Neural crest cell (in vitro differentiated cells): ENCODE results near the gene FXR2. TPM values are rescaled to one million over a fixed set of nuclear protein-coding genes. Genes with fewer than 3 reads are reported as not detected.
A peak's percentile ranks its signal among the peaks of the same experiment; 100 is the strongest.

Experiments
- DNase-seq: peaks from one replicate; pipeline ENCODE4 v3.0.0; 2021; ENCODE audit warnings: low read depth, mixed read lengths, low spot score
- H3K27ac Mint-ChIP-seq: one replicate; pipeline ENCODE4 v1.8.0; 2021; ENCODE audit warnings: mild to moderate bottlenecking, mixed read lengths; ENCODE audit not compliant: unreplicated experiment
- H3K27me3 Mint-ChIP-seq: 2 replicates; pipeline ENCODE4 v1.8.0; 2021; ENCODE audit warnings: low read depth, mild to moderate bottlenecking, mixed read lengths
- H3K36me3 Mint-ChIP-seq: 2 replicates; pipeline ENCODE4 v1.8.0; 2021; ENCODE audit warnings: low read depth, mild to moderate bottlenecking, mixed read lengths
- H3K4me1 Mint-ChIP-seq: 2 replicates; pipeline ENCODE4 v1.8.0; 2021; ENCODE audit warnings: mixed read lengths
- H3K4me3 Mint-ChIP-seq: one replicate; pipeline ENCODE4 v1.8.0; 2021; ENCODE audit warnings: mild to moderate bottlenecking, mixed read lengths
- H3K9me3 Mint-ChIP-seq: 2 replicates; pipeline ENCODE4 v1.8.0; 2021; ENCODE audit warnings: mixed read lengths
- CTCF ChIP-seq: fragments of 200-600 bp; sonication (generic); conservative IDR thresholded peaks from 2 replicates; pipeline ENCODE4 v1.5.0; 2021; ENCODE audit warnings: antibody characterized with exemption, mild to moderate bottlenecking
- long read RNA-seq: library from polyadenylated mRNA; unstranded; transcript quantifications from one replicate; pipeline ENCODE4 v2.0.0, GENCODE V29; 2020
- total RNA-seq: library from RNA; stranded (reverse); gene quantifications from 2 replicates; pipeline ENCODE4 v1.2.1, GENCODE V29; 2021

The FXR2 gene
- 51.9 and 53.8 TPM in 2 replicates for total RNA-seq
- long read RNA-seq: 0 reads

GRCh38 chr17:7614425-7615264, at the start of gene FXR2:
TSS of gene FXR2 (minus strand) at chr17:7614897. CDS start at chr17:7614532, 365 bp downstream.
- Mint-ChIP-seq H3K9me3 (no peaks in the 10 kb centered on the region), H3K4me1 (peaks cover 42% of the 10 kb centered on the region), H3K27ac (peak within 1 kb of the TSS; percentile 84), H3K27me3 (peaks cover 2% of the 10 kb centered on the region), H3K36me3 (no peaks in the 10 kb centered on the region), H3K4me3 (peak within 1 kb of the TSS; percentile 95)
- TF ChIP-seq CTCF: peak; percentile 64
- DNase-seq: peak; percentile 98

- Mint-ChIP-seq H3K9me3 (no peaks in the 10 kb centered on the region), H3K27me3 (peaks cover 4% of the 10 kb centered on the region), H3K4me3 (peak overlapping the region; percentile 76), H3K4me1 (peaks cover 44% of the 10 kb centered on the region), H3K27ac (peak overlapping the region; percentile 83), H3K36me3 (peaks cover 8% of the 10 kb centered on the region)
- peak; percentile 71 for DNase-seq
- TF ChIP-seq CTCF: no peak
Measured at GRCh38 chr17:7656958-7657609, 42.4 kb upstream of the FXR2 start.

GRCh38 chr17:7655541-7655840, 40.8 kb upstream of the FXR2 start:
- no peak for DNase-seq
- TF ChIP-seq CTCF: no peak
- Mint-ChIP-seq H3K27me3 (peaks cover 9% of the 10 kb centered on the region), H3K4me1 (peaks cover 52% of the 10 kb centered on the region), H3K36me3 (peaks cover 8% of the 10 kb centered on the region), H3K4me3 (no peak overlapping the region), H3K27ac (no peak overlapping the region), H3K9me3 (no peaks in the 10 kb centered on the region)

GRCh38 chr17:7654832-7655540, 40.3 kb upstream of the FXR2 start:
- Mint-ChIP-seq H3K36me3 (peaks cover 8% of the 10 kb centered on the region), H3K27ac (no peak overlapping the region), H3K4me3 (peak overlapping the region; percentile 54), H3K9me3 (no peaks in the 10 kb centered on the region), H3K4me1 (peaks cover 57% of the 10 kb centered on the region), H3K27me3 (peaks cover 9% of the 10 kb centered on the region)
- DNase-seq: no peak
- TF ChIP-seq CTCF: no peak

- peaks cover 9% of the 10 kb centered on the region for H3K27me3 Mint-ChIP-seq
- TF ChIP-seq CTCF: no peak
- DNase-seq: no peak
- H3K36me3 Mint-ChIP-seq: peaks cover 8% of the 10 kb centered on the region
- H3K4me1 Mint-ChIP-seq: peaks cover 51% of the 10 kb centered on the region
- H3K9me3 Mint-ChIP-seq: no peaks in the 10 kb centered on the region
- no peak overlapping the region for H3K27ac Mint-ChIP-seq
- peak overlapping the region; percentile 84 for H3K4me3 Mint-ChIP-seq
Measured at GRCh38 chr17:7652388-7653356, 38.0 kb upstream of the FXR2 start.
